ENCODE results near the gene NSUN6. TPM values are rescaled to one million over a fixed set of nuclear protein-coding genes. Genes with fewer than 3 reads are reported as not detected.

The NSUN6 gene
- total and polyA plus RNA-seq, 10 of the 15 experiments (the other 5 are each of a cell fraction or from before 2014, with no cell fraction given): 10.2 to 25.0 (median 15.6) TPM

GRCh38 chr10:18658271-18659124 lies 7.1 kb upstream of the NSUN6 start (continued):
- peak; percentile 41; the same call in 1 of the 2 replicates for TF ChIP-seq ZNF687 (IDR thresholded peaks at IDR 0.05)
- no peak for TF ChIP-seq FOXM1 (IDR thresholded peaks at IDR 0.05; ENCODE audit: low read depth, low read length)
- TF ChIP-seq SMAD5 (IDR thresholded peaks at IDR 0.05; ENCODE audit: low read depth): 0 out of 2 replicates have a peak, but pooled peaks have one; percentile 9
- TF ChIP-seq EGR1 (IDR thresholded peaks at IDR 0.05; ENCODE audit: borderline replicate concordance in 1 of 2, low read depth in 2 of 2, low read length in 2 of 2): no peak
- no peak for TF ChIP-seq CREM (IDR thresholded peaks at IDR 0.05; ENCODE audit: low read depth)
- no peak for TF ChIP-seq CUX1 (IDR thresholded peaks at IDR 0.05; ENCODE audit: insufficient replicate concordance, low read depth, low read length)
- no peak for TF ChIP-seq TARDBP (IDR thresholded peaks at IDR 0.05; ENCODE audit: borderline replicate concordance)
- peak; percentile 55; the same call in 1 of the 2 replicates for TF ChIP-seq ESRRA (IDR thresholded peaks at IDR 0.05; ENCODE audit: low read length)
- peak; percentile 17 for TF ChIP-seq SMAD1 (IDR thresholded peaks at IDR 0.05; ENCODE audit: low read depth, partially characterized antibody)
- TF ChIP-seq PKNOX1 (IDR thresholded peaks at IDR 0.05): peak; percentile 32
- TF ChIP-seq BCL3 (IDR thresholded peaks at IDR 0.05; ENCODE audit: borderline replicate concordance, insufficient read depth, low read depth, low read length, poor library complexity, severe bottlenecking): no peak
- TF ChIP-seq WRNIP1 (IDR thresholded peaks at IDR 0.05; ENCODE audit: borderline replicate concordance, low read depth, low read length): no peak
- no peak for TF ChIP-seq ZBTB33 (IDR thresholded peaks at IDR 0.05)

Measured in GM12878 (cell line).